WTC11 (cell line): ENCODE measurements around the gene MAST4. TPM values are rescaled to one million over a fixed set of nuclear protein-coding genes. Genes with fewer than 3 reads are reported as not detected.

Source experiments
- ATAC-seq: fragments of 200-7000 bp; cut with Tn5 transposase; 2 replicates; pipeline ENCODE4 v1.10.0; 2021; ENCODE audit warnings: mild to moderate bottlenecking, moderate library complexity
- CTCF ChIA-PET: fragments of 300-600 bp; sonication (Branson Sonifier 250); formaldehyde crosslinking; loops from one replicate; lab custom pipeline; 2021; ENCODE audit warnings: antibody characterized with exemption; lab: Charles Lee
- POLR2A ChIA-PET: fragments of 350-600 bp; sonication (Branson Sonifier 250); formaldehyde crosslinking; loops from one replicate; lab custom pipeline; 2021; ENCODE audit warnings: antibody characterized with exemption; lab: Charles Lee
- DNase-seq: peaks from one replicate; pipeline ENCODE4 v3.0.0; 2021; ENCODE audit warnings: low spot score
- H3K27ac Mint-ChIP-seq: 2 replicates; pipeline ENCODE4 v1.8.0; 2021; ENCODE audit warnings: mixed read lengths
- H3K27me3 Mint-ChIP-seq: 2 replicates; pipeline ENCODE4 v1.8.0; 2021; ENCODE audit warnings: low read depth, mild to moderate bottlenecking, moderate library complexity, mixed read lengths
- H3K36me3 Mint-ChIP-seq: 2 replicates; pipeline ENCODE4 v1.8.0; 2021; ENCODE audit warnings: mixed read lengths
- H3K4me1 Mint-ChIP-seq: 2 replicates; pipeline ENCODE4 v1.8.0; 2022; ENCODE audit warnings: mixed read lengths
- H3K4me3 Mint-ChIP-seq: 2 replicates; pipeline ENCODE4 v1.8.0; 2021; ENCODE audit warnings: mild to moderate bottlenecking, moderate library complexity, mixed read lengths
- H3K9me3 Mint-ChIP-seq: 2 replicates; pipeline ENCODE4 v1.8.0; 2021; ENCODE audit warnings: mixed read lengths
- ATF1 ChIP-seq: sonication (generic); formaldehyde crosslinking; IDR thresholded peaks from 2 replicates; pipeline ENCODE4 v1.8.1; 2023; ENCODE audit warnings: mild to moderate bottlenecking, moderate library complexity, missing genetic modification reagents
- ELF4 ChIP-seq: sonication (generic); formaldehyde crosslinking; IDR thresholded peaks from 2 replicates; pipeline ENCODE4 v1.8.1; 2022; ENCODE audit warnings: low read depth, mild to moderate bottlenecking, moderate library complexity, missing genetic modification reagents
- ESRRA ChIP-seq: sonication (generic); formaldehyde crosslinking; IDR thresholded peaks from 2 replicates; pipeline ENCODE4 v1.8.1; 2022; ENCODE audit warnings: mild to moderate bottlenecking, missing genetic modification reagents, borderline replicate concordance
- ETV6 ChIP-seq: sonication (generic); formaldehyde crosslinking; IDR thresholded peaks from 2 replicates; pipeline ENCODE4 v1.8.1; 2022; ENCODE audit warnings: mild to moderate bottlenecking, missing genetic modification reagents
- FOXP1 ChIP-seq: sonication (generic); formaldehyde crosslinking; IDR thresholded peaks from 2 replicates; pipeline ENCODE4 v1.8.0; 2022; ENCODE audit warnings: missing genetic modification reagents, mild to moderate bottlenecking, moderate library complexity, borderline replicate concordance
- GRHL2 ChIP-seq: fragments of 250-450 bp; sonication (Bioruptor Pico); IDR thresholded peaks from 2 replicates; pipeline ENCODE4 v1.8.0; 2022; ENCODE audit warnings: mild to moderate bottlenecking, moderate library complexity; ENCODE audit not compliant: insufficient replicate concordance, severe bottlenecking
- NFE2L1 ChIP-seq: sonication (generic); formaldehyde crosslinking; IDR thresholded peaks from 2 replicates; pipeline ENCODE4 v1.8.1; 2023; ENCODE audit warnings: missing genetic modification reagents
- NR3C1 ChIP-seq: sonication (generic); formaldehyde crosslinking; conservative IDR thresholded peaks from 2 replicates; pipeline ENCODE4 v1.8.1; 2023; ENCODE audit warnings: low read depth, mild to moderate bottlenecking, missing genetic modification reagents
- OVOL2 ChIP-seq: fragments of 250-450 bp; sonication (Bioruptor Pico); IDR thresholded peaks from 2 replicates; pipeline ENCODE4 v1.9.0; 2021; ENCODE audit warnings: mild to moderate bottlenecking, borderline replicate concordance
- SMAD4 ChIP-seq: sonication (generic); formaldehyde crosslinking; IDR thresholded peaks from 2 replicates; pipeline ENCODE4 v1.8.0; 2022; ENCODE audit warnings: mild to moderate bottlenecking, missing genetic modification reagents
- ZNF121 ChIP-seq: sonication (generic); formaldehyde crosslinking; IDR thresholded peaks from 2 replicates; pipeline ENCODE4 v1.8.0; 2023; ENCODE audit warnings: missing genetic modification reagents
- ZNF219 ChIP-seq: sonication (generic); formaldehyde crosslinking; IDR thresholded peaks from 2 replicates; pipeline ENCODE4 v1.8.0; 2023; ENCODE audit warnings: missing genetic modification reagents, mild to moderate bottlenecking, borderline replicate concordance
- ZNF232 ChIP-seq: sonication (generic); formaldehyde crosslinking; IDR thresholded peaks from 2 replicates; pipeline ENCODE4 v1.8.0; 2022; ENCODE audit warnings: mild to moderate bottlenecking, missing genetic modification reagents
- ZNF423 ChIP-seq: fragments of 250-450 bp; sonication (Bioruptor Pico); IDR thresholded peaks from 2 replicates; pipeline ENCODE4 v2.1.2; 2022; ENCODE audit warnings: mild to moderate bottlenecking, moderate library complexity
- total RNA-seq: library from RNA; stranded (reverse); gene quantifications from 3 replicates; pipeline ENCODE4 v1.2.3, GENCODE V29; 2021
- TF ChIP-seq, protein P1 (sequence below): fragments of 200-600 bp; IDR thresholded peaks from 2 replicates; pipeline ENCODE4 v1.8.0; 2022; ENCODE audit warnings: antibody characterized with exemption
- TF ChIP-seq, protein P2 (sequence below): fragments of 250-450 bp; sonication (Bioruptor Pico); IDR thresholded peaks from 2 replicates; pipeline ENCODE4 v1.9.0; 2021; ENCODE audit warnings: mild to moderate bottlenecking
- TF ChIP-seq, protein P3 (sequence below): sonication (generic); formaldehyde crosslinking; IDR thresholded peaks from 2 replicates; pipeline ENCODE4 v1.8.0; 2022; ENCODE audit warnings: mild to moderate bottlenecking, missing genetic modification reagents
- TF ChIP-seq, protein P4 (sequence below): sonication (generic); formaldehyde crosslinking; IDR thresholded peaks from 2 replicates; pipeline ENCODE4 v1.8.1; 2023; ENCODE audit warnings: mild to moderate bottlenecking, missing genetic modification reagents, borderline replicate concordance
- TF ChIP-seq, protein P5 (sequence below): fragments of 250-450 bp; sonication (Bioruptor Pico); conservative IDR thresholded peaks from 2 replicates; pipeline ENCODE4 v1.9.0; 2021; ENCODE audit warnings: mild to moderate bottlenecking
- TF ChIP-seq, protein P6 (sequence below): sonication (generic); formaldehyde crosslinking; IDR thresholded peaks from 2 replicates; pipeline ENCODE4 v1.8.1; 2023; ENCODE audit warnings: mild to moderate bottlenecking, missing genetic modification reagents, moderate library complexity

The MAST4 gene
- total RNA-seq, 1 experiment from 2014 or later = 8.0 TPM

DNA sequence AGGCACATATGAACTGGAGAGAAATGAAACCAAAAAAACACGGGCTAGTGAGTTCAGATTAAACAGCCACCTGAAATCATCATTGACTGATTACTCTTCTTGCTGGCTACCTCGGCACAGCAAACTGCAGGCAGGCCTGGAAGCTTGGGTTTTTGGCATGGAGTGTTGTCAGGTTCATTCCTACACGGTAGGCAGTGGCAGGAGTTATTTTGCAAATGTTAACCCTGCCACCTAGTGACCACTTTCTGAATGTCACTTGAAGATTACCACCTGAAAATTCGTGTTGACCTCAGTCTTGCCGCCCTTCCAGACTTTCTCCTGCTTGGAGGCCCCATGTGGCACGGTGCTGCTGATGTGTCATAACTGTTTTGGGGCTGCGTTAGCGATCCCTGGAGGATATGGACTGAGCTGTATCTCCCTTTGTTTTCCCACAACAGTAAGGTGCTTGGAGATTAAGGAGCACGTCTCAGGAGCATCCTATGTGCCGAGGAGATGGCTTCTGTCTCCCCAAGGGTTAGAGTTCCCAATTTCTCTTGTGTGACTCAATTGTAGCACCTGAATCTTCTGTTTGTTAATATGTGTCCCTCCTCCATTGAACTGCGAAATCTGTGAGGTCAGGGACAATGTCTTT is 613.1 kb downstream of the MAST4 start:
- Mint-ChIP-seq H3K4me1 (no peaks in the 10 kb centered on the region), H3K9me3 (no peaks in the 10 kb centered on the region), H3K27me3 (no peaks in the 10 kb centered on the region; the same call in 1 of the 2 replicates), H3K36me3 (no peaks in the 10 kb centered on the region), H3K27ac (no peak overlapping the region), H3K4me3 (no peak overlapping the region)
- POLR2A ChIA-PET = no interaction called here
- ATAC-seq (peak; percentile 96), DNase-seq (peak; percentile 60)
- CTCF ChIA-PET = interaction anchor here (0.6 to 4.8 kb wide), 17 partner anchors 33 to 1044 kb away, joined by 3 to 49 read pairs (median 4); no protein-coding TSS in a partner anchor
- TF ChIP-seq, protein P1, sequence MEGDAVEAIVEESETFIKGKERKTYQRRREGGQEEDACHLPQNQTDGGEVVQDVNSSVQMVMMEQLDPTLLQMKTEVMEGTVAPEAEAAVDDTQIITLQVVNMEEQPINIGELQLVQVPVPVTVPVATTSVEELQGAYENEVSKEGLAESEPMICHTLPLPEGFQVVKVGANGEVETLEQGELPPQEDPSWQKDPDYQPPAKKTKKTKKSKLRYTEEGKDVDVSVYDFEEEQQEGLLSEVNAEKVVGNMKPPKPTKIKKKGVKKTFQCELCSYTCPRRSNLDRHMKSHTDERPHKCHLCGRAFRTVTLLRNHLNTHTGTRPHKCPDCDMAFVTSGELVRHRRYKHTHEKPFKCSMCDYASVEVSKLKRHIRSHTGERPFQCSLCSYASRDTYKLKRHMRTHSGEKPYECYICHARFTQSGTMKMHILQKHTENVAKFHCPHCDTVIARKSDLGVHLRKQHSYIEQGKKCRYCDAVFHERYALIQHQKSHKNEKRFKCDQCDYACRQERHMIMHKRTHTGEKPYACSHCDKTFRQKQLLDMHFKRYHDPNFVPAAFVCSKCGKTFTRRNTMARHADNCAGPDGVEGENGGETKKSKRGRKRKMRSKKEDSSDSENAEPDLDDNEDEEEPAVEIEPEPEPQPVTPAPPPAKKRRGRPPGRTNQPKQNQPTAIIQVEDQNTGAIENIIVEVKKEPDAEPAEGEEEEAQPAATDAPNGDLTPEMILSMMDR = peak; percentile 75
- TF ChIP-seq ETV6 (CRISPR knock-in tag) (peak; percentile 26; the same call in 1 of the 2 replicates), ZNF423 (CRISPR knock-in tag) (no peak), ATF1 (no peak)

DNA sequence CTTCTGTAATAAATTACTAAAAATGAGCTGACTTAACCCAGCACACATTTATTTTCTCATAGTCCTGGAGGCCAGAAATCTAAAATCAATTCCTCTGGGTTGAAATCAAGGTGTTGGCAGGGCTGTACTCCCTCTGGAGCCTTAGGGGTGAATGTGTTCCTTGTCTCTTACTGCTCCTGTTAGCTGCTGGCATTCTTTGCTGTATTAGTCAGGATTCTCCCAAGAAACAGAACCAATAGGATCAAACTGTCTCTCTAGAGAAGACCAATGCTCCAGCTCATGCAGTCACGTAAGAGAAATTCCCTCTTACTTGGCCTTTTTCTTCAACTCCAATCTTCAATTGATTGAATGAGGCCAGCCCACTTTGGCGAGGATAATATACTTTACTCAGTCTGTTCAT is 615.7 kb downstream of the MAST4 start:
- Mint-ChIP-seq H3K4me3 (no peak overlapping the region), H3K4me1 (no peaks in the 10 kb centered on the region; the same call in 1 of the 2 replicates), H3K27me3 (no peaks in the 10 kb centered on the region; the same call in 1 of the 2 replicates), H3K36me3 (no peaks in the 10 kb centered on the region), H3K9me3 (no peaks in the 10 kb centered on the region), H3K27ac (no peak overlapping the region)
- ATAC-seq (no peak), DNase-seq (no peak)
- ChIA-PET CTCF (interaction anchor here (1.0 kb wide), 1 partner anchor 56 kb away, joined by 3 read pairs; no protein-coding TSS in a partner anchor), POLR2A (no interaction called here)
- TF ChIP-seq ELF4 (CRISPR knock-in tag) (no peak), ESRRA (CRISPR knock-in tag) (no peak)
- TF ChIP-seq, protein P2, sequence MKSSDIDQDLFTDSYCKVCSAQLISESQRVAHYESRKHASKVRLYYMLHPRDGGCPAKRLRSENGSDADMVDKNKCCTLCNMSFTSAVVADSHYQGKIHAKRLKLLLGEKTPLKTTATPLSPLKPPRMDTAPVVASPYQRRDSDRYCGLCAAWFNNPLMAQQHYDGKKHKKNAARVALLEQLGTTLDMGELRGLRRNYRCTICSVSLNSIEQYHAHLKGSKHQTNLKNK (CRISPR knock-in tag) = no peak
- TF ChIP-seq, protein P3, sequence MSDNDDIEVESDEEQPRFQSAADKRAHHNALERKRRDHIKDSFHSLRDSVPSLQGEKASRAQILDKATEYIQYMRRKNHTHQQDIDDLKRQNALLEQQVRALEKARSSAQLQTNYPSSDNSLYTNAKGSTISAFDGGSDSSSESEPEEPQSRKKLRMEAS (CRISPR knock-in tag) = no peak
- TF ChIP-seq, protein P4, sequence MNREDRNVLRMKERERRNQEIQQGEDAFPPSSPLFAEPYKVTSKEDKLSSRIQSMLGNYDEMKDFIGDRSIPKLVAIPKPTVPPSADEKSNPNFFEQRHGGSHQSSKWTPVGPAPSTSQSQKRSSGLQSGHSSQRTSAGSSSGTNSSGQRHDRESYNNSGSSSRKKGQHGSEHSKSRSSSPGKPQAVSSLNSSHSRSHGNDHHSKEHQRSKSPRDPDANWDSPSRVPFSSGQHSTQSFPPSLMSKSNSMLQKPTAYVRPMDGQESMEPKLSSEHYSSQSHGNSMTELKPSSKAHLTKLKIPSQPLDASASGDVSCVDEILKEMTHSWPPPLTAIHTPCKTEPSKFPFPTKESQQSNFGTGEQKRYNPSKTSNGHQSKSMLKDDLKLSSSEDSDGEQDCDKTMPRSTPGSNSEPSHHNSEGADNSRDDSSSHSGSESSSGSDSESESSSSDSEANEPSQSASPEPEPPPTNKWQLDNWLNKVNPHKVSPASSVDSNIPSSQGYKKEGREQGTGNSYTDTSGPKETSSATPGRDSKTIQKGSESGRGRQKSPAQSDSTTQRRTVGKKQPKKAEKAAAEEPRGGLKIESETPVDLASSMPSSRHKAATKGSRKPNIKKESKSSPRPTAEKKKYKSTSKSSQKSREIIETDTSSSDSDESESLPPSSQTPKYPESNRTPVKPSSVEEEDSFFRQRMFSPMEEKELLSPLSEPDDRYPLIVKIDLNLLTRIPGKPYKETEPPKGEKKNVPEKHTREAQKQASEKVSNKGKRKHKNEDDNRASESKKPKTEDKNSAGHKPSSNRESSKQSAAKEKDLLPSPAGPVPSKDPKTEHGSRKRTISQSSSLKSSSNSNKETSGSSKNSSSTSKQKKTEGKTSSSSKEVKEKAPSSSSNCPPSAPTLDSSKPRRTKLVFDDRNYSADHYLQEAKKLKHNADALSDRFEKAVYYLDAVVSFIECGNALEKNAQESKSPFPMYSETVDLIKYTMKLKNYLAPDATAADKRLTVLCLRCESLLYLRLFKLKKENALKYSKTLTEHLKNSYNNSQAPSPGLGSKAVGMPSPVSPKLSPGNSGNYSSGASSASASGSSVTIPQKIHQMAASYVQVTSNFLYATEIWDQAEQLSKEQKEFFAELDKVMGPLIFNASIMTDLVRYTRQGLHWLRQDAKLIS (CRISPR knock-in tag) = no peak

DNA sequence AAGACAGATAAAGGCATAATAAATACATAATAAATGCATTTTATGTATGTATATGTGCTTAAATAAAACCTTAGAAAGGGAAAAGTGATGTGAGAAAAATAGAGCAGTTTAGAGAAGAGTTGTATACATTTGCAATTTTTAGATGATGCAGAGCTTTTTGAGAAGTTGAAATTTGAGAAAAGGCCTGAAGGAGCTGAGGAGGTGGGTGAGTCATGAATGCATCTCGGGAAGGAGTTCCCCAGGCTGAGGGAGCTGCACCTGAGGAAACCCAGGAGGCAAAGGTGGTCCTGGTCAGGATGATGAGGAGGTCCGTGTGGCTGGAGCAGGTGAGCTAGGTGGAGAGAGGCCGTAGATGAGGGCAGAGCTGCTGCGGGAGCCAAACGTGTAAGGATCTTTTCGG is 617.8 kb downstream of the MAST4 start:
- H3K36me3 Mint-ChIP-seq = no peaks in the 10 kb centered on the region
- no peaks in the 10 kb centered on the region; the same call in 1 of the 2 replicates for H3K4me1 Mint-ChIP-seq
- ATAC-seq (no peak), DNase-seq (no peak)
- ChIA-PET POLR2A (no interaction called here), CTCF (interaction anchor here (1.0 to 1.8 kb wide), 2 partner anchors 48 to 57 kb away, joined by 5 to 8 read pairs; no protein-coding TSS in a partner anchor)
- H3K4me3 Mint-ChIP-seq = no peak overlapping the region
- no peaks in the 10 kb centered on the region; the same call in 1 of the 2 replicates for H3K27me3 Mint-ChIP-seq
- H3K27ac Mint-ChIP-seq = no peak overlapping the region
- TF ChIP-seq OVOL2 (CRISPR knock-in tag) (no peak), NR3C1 (CRISPR knock-in tag) (no peak), ZNF121 (CRISPR knock-in tag) (no peak), GRHL2 (CRISPR knock-in tag) (no peak), ZNF232 (CRISPR knock-in tag) (no peak), SMAD4 (CRISPR knock-in tag) (no peak), FOXP1 (no peak), NFE2L1 (CRISPR knock-in tag) (no peak), ZNF219 (CRISPR knock-in tag) (no peak)
- TF ChIP-seq, protein P5, sequence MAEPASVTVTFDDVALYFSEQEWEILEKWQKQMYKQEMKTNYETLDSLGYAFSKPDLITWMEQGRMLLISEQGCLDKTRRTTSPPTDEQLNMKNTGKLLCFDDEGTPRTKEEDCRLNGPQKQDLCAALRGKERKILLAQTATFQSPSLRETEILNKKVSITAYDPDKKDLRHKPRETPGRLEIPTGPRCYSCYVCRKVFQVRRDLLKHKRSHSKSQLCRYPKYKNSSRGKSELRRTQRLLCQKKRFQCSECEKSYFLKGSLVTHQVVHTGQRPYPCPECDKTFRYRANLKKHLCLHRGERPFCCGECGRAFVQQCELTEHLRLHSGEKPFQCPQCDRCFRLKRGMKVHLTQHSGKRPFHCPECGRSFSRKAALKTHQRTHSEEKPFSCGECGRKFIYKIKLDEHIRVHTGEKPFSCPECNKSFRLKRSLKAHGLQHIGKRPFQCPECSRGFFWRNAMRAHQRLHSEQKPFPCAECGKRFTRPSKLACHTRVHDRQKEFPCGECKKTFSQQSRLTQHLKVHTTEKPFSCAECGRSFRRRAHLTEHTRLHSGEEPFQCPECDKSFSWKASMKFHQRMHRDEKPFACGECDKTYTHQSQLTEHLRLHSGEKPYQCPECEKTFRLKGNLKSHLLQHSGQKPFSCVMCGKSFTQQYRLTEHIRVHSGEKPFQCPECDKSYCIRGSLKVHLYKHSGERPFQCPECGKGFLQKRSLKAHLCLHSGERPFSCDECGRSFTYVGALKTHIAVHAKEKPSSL (CRISPR knock-in tag) = no peak
- TF ChIP-seq, protein P6, sequence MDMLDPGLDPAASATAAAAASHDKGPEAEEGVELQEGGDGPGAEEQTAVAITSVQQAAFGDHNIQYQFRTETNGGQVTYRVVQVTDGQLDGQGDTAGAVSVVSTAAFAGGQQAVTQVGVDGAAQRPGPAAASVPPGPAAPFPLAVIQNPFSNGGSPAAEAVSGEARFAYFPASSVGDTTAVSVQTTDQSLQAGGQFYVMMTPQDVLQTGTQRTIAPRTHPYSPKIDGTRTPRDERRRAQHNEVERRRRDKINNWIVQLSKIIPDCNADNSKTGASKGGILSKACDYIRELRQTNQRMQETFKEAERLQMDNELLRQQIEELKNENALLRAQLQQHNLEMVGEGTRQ (CRISPR knock-in tag) = no peak
- H3K9me3 Mint-ChIP-seq = no peaks in the 10 kb centered on the region
